ENCODE results near the gene PTOV1.

GRCh38 chr19:49835562-49835961, 15.4 kb upstream of the PTOV1 start:
- TF ChIP-seq CTCF (IDR thresholded peaks at IDR 0.05; ENCODE audit: poor library complexity) (no peak), EZH2phosphoT487 (IDR thresholded peaks at IDR 0.05; ENCODE audit: low read depth, severe bottlenecking, unreplicated experiment) (no peak)
